GM12874 (cell line): Measurements from ENCODE around the gene ABHD6.

ENCODE experiments used
- TF ChIP-seq, protein P1 (sequence below): IDR thresholded peaks from 2 replicates; pipeline ENCODE4 v1.5.1; 2011; ENCODE audit warnings: low read depth, mild to moderate bottlenecking, control low read depth, low read length, moderate library complexity; ENCODE audit not compliant: insufficient read depth

The ABHD6 gene

DNA sequence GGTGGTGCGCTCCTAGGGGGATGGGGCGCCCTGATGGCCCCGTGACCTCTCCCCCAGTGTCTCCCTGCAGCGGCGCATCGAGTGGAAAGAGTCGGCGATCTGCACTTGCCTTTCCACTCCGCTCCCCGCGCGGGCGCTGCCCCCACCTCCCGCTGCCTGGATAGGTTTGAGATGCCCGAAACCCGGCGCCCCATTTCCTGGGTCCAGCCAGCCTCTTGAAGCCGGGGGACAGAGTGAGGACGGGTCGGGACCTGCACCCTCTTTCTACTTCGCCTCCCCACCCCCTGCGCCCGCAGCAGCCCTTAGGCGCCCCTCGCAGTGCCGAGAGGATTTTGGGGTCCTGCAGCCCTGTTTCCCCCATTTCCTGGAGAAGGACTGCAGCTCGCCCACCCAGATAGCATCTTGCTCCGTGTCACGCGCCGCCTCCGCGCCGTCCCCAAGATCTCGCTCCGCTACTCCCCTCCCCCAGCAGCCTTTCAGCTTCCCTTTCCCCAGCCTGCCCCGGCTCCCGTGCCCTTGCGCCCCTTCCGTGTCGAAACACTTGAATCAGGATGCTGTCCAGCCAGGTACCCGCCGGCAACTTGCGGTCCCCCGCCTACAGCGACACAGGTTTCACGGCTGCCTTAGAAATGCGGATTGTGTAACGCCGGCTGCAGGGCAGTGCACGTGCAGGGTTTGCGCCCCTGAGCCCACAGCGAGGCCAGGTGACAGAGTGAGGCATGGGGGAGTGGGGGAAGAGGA, 519 bp downstream of the ABHD6 start:
- TF ChIP-seq, protein P1, sequence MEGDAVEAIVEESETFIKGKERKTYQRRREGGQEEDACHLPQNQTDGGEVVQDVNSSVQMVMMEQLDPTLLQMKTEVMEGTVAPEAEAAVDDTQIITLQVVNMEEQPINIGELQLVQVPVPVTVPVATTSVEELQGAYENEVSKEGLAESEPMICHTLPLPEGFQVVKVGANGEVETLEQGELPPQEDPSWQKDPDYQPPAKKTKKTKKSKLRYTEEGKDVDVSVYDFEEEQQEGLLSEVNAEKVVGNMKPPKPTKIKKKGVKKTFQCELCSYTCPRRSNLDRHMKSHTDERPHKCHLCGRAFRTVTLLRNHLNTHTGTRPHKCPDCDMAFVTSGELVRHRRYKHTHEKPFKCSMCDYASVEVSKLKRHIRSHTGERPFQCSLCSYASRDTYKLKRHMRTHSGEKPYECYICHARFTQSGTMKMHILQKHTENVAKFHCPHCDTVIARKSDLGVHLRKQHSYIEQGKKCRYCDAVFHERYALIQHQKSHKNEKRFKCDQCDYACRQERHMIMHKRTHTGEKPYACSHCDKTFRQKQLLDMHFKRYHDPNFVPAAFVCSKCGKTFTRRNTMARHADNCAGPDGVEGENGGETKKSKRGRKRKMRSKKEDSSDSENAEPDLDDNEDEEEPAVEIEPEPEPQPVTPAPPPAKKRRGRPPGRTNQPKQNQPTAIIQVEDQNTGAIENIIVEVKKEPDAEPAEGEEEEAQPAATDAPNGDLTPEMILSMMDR = no peak

- TF ChIP-seq, protein P1 = no peak
Measured at GRCh38 chr3:58238830-58239229, 1.2 kb downstream of the ABHD6 start.

DNA sequence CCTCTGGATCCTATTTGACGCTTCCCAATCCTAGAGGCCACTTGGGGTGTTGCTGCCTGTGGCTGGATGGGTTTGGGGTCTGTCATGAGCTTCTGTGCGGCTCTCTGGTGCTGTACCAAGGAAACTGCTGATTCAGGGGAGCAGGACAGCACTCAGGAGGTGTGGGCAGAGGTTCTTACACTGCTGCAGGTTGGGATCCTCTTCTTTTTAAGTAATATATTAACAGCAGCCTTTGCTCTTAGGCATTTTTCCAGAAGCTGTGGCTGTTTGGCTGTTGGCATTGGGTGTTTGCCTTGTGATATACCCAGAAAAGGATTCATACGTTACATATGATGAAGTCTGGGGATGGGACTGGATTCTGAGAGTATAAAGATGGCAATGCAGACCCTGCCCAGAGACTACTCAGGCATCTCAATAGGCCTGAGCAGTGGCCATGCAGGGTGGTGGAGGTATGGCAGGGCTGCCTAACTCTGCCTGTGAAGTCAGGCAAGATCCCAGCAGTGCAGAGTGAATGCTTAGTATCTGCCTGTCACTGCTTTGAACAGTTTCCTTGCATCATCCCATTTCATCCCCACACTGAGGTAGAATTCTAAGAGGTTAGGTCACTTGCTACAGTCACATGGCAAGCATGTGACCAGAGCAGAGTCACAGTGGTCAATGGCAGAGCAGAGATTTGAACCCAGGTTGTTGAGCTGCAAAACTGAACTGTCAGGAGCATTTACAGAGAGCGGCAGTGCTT, 3.9 kb downstream of the ABHD6 start:
- TF ChIP-seq, protein P1 = no peak

DNA sequence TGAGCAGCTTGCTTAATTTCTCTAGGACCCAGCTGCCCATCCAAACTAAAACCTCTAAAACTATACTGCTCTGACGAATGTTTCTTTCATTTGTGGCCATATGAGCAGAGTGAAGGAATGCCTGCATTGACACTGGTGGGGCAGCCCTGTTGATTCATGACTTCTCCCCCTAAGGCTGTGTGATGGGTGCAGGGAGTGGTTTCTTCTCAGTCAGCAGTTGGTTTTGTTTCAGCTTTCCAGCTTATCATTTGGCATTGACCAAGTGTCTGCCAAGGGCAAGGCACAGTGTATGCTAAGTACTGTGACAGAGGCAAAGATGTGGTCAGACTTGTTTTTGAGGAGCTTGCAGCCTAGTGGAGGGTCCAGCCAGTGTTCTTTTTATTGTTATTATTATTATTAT, 4.7 kb downstream of the ABHD6 start:
- TF ChIP-seq, protein P1 = no peak

DNA sequence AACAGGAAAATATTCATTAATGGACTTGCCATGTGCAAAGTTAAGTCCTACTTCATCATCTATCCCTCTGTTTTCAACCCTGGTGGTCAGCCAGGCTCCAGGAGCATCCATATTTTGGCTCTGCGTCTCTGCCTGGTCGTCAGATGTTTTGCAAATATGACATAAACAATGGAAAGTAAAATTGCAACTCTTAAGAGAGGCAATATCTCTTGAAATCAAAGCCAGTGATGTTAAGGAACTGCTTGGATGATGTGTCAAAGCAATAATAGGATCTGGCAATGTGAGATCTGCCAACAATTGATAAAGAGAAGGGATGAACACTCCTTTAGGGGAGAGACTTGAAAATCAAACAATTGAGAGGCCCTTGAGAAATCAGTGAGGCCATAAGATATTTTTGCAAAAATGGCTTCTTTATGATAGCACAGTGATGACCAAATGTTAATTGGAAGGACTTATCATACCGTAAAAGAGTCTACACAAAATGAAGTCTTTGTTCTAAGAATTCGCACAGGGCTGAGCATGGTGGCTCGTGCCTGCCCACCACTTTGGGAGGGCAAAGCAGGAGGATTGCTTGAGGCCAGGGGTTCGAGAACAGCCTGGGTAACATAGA, 6.5 kb downstream of the ABHD6 start:
- TF ChIP-seq, protein P1 = no peak

DNA sequence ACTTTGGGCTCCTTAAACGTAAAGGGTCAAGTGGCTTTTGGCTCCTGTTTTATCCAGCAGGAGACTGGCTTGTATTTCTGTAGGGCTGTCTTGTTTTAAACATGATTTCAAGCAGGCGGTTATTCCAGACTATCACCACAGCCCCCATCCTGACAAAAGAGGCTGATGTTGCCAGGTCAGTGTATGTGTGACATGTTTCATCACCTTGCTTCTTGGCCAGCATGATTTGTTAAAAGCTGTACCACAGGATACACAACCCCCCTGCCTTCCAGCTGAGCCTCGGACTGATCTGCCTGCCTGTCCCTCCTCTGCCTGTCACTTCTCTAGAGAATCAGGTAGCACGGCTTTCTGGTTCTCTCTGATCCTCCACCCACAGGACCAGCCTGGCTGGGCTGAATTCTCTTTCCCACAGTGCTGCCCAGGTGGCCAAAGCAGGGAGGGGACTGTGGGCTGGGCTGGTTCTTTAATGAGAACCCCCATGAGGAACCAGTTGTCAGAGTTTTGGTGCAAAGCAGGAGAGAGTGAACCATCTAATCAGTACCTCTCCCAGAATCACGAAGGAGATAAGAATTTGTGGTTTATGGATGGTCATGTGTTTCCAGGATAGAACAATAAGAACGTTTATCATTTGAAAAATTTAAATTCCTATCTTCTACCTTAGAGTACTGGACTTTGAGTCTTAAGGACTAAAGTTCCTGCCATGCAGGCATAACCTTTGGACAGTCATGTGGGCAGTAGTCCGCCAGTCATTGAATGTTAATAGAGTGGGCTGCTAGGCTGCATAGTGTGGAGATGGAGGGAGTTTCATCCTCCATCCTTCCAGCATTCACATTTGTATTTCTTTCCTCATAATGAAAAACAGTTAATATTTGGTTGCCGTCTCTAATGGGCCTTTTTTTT, 8.8 kb downstream of the ABHD6 start:
- TF ChIP-seq, protein P1 = no peak
